Stimulated activated CD4-positive, alpha-beta T cell treated with anti-CD3 and anti-CD28 coated beads, Interleukin-4, amount 100 ng/mL, for 48 hours (primary cell): ENCODE measurements around the gene CCDC17.
"Not testable (repeated sequence)": the region's sequence is repeated elsewhere in the genome, so short reads cannot be mapped to it uniquely, and the experiment has no call there.

Source experiments
- DNase-seq, 2 donors: peaks; one replicate each; pipeline ENCODE4 v3.0.0-alpha.2; 2020; ENCODE audit warnings: low read depth in 2 of 2

The CCDC17 gene

DNA sequence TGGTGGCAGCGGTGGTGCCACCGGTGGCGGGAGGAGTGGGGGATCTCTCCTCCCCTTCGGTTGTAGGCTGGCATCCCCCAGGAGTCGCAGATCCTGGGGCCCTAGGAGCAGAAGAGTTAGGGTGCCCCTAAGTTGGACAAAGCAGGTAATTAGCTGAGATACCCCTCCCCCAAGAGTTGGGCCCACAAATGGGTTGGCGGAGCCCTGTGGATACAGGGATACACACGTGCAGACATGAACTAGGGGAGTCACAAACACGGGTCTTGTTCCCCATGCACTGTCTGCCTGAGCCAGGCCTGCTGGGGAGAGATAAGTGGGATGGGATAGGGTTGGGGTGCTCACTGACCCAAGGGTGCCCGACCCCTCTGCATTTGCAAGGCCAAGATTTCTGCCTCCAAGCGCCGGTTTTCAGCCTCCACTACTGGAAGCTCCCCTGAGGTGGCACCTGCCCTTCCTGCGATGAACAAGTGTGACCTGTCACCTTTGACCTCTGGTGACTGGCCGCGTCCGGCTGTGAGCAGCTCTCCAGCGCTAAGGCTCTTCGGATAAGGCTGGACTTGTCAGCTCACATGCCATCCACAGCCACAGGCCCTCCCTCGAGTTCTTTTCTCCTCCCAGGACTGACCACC lies 1.8 kb downstream of the CCDC17 start:
- DNase-seq, result no peak

DNA sequence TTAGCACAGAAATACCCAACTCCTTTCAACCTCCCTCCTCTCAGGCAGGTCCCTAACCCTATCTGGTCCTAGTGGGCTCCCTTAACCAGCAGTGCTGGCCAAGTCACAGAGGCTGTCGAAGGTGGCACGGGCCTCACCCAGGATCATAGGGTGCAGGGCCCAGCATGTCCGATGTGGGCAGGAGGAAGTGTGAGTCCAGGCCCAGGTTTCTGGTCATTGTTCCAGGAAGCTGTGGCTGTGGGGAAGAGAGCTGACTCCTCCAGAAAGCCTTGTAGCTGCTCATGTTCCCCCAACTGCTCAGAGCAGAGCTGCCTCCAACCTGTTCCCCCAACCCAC lies 2.4 kb downstream of the CCDC17 start:
- DNase-seq, result no peak

DNA sequence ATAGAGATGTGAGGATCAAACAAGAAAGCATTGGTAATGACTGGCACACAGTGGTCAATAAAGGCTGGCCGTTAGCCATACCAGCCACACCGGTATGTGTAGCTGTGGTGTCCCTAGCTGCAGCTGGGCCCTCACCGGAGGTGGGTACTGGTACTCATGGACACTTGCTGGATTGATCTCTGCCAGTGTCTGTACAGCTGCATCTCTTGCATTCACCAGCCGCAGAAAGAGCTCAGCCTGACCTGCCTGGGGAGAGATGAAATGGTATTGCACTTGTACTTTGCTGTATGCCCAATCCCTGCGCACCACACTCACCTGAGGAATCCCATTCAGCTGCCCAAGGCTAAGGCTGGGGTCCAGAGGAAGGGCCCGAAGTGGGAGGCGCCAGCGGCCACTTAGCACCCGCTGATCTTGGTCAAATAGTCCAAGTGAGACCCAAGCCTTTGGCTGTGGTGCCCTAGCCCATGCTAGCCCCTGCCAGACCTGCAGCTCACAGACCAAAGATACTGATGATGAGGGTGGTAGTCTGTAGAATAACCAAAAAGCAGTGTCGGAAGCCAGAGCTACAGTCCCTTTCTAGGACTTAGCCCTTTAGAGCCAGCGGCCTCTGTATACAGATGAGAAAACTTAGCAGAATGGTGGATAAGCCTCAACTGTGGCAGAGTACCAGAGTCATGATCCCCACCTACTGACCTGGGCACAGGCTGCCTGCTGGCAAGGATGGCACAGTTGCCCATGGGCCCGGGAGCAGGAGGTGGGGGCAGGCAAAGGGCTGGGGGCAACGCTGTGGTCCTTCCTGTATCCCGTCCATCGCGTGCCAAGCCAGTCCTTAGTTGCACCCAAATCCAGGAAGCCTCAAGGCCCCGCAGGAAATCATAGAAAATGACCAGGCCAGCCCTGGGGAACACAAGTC lies 3.0 kb downstream of the CCDC17 start:
- DNase-seq, result no peak

DNA sequence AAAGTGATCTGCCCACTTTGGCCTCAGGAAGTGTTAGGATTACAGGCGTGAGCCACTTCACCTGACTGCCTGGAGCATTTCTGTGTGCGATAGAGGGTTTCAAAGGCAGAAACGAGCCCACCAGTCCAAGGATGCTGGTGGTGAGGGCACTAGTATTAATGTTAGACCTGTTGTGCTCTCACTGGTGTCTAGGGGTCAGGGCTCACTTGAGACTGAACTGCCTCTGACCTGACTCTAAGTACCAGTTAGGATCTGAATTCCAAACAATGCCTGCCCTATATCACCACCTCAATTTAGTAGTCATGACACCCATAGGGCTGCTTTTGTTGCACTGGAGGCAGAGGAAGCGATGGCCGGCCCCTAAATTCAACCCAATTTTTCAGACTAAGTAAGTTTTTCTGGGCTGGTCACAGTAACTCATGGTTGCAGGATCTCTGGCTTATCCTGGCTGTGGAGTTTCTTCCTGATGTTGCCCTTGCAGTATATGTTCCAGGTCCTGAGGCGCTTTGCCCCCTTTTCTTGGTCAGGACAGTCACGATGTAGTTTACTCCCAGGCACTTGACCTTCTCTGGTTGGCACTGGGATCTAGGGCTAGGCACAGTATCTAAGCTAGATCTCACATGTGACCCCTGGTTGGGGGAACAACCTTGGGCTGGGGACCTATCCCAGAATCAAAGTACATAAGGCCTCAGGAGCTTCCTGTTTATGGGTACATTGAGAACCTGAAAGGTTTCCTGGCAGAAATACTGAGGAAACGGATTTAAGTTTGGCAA lies 4.5 kb downstream of the CCDC17 start:
- DNase-seq, result no peak

DNA sequence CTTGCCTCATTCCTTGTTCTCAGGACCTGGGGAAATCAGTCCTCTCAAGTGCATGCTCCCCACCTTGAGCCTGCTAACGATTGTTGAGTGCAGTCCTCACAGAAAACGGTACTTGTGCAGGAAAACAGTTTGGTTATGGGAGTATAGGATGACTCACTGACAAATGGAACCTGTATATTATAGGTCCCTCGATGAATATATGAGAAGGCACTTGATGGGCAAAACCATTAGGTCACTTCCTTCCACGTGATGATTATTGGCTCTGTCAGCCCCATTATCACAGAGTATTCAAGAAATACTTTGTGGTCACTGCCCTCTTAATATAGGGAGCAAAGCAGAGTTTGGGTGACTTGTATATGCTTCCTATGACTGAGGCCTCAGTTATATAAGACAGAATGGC lies 6.2 kb downstream of the CCDC17 start:
- DNase-seq, result no peak

DNA sequence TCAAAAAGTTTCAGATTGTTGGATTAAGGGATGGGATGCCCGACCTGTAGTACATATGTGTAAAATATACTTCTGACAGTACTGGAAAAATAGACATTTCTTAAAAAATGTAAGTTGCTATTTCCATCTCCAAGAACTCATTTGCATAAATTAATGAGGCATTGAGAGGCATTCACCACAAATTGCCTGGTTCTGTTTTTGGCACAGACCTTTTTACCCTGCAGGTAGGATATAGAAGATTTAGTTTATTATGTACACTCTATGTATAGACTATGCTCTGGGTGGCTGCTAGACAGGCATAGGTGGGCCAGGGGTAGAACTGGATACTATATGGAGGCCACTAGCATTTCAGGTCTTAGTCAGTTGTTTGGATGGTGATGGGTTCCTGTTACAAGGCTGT lies 8.0 kb downstream of the CCDC17 start:
- DNase-seq, result no peak

DNA sequence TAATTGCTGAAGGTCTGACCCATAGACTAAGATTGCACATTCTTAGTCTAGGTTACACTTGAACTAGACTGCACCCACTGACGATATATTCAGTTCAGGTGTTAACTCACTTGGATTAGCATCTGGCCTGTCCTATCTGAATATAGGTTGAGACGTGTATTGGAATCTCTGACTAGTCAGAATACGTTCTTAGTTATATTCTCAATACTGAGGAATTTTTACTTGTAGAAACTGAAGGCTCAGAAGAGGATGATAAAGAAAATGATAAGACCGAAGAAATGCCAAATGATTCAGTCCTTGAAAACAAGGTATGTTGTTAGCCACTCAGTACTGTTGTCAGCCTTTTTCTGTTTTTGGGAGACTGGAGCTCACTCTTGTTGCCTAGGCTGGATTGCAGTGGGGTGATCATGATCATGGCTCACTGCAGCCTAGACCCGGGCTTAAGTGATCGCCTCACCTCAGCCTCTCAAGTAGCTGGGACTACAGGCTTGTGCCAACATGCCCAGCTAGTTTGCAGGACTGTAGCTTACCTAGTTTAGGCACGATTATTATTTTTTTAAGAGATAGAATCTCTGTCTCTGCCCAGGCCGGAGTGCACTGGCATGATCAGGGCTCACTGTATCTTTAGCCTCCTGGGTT lies 10.8 kb downstream of the CCDC17 start:
- no peak for DNase-seq

DNA sequence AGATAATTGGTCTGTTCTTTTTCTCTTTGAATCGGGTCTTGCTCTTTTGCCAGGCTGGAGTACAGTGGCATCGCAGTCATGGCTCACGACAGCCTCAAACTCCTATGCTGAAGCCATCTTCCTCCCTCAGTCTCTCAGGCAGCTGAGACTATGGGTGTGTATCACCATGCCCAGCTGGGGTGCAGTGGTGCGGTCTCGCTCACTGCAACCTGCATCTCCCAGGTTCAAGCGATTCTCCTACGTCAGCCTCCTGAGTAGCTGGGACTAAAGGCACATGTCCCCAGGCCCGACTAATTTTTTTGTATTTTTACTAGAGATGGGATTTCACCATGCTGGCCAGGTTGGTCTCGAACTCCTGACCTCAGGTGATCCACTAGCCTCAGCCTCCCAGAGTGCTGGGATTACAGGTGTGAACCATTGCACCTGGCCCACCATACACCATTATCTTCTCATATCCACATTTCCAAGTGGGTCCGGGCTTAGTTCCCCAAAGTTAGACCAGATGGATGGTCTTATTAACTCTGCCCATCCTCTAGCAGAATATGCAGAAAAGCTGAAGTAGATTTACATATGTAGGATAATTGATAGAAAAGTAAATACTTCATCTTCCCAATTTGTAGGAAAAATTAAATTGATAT lies 13.1 kb downstream of the CCDC17 start:
- DNase-seq, result no peak

DNA sequence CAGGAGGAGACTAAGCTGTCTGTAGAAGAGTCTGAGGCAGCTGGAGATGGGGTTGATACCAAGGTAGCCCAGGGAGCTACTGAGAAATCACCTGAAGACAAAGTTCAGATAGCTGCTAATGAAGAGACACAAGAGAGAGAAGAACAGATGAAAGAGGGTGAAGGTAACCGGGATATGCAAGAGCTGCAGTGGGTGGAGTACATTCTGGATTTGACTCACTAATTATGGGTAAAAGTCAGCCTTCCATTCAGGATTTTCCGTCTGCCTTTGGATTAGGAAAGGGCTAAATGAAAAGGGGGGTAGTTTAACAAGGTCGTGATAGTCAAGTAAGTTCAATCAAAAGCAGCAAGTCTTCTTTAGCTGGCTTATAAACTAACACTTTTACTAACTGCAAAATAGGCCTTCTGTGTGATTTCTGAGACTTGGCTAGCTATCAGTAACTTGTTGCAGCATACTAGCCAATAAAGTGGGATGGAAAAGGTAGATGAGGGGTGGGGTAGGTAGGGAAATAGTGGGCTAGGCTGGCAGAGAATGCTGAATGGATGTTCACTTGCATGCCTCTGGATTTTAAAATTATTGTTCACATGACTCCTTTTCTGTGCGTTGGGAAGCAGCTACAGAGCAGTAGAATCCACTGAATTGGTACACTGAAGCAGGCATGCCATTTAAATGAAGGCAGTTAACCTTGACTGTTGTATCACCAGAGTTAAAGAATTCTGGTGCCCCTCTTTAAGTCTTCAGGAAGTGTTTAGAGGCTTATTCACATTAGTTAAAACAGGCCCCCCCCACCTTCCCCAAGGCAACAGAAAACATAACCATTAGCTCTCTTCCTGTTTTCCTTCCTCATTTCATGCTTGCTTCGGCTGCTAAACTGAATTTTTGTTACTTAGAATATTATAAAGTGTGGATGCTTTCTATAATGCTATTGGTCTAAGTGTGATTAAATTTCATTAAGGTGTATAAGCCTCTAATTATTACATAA lies 15.4 kb downstream of the CCDC17 start:
- DNase-seq, result no peak

DNA sequence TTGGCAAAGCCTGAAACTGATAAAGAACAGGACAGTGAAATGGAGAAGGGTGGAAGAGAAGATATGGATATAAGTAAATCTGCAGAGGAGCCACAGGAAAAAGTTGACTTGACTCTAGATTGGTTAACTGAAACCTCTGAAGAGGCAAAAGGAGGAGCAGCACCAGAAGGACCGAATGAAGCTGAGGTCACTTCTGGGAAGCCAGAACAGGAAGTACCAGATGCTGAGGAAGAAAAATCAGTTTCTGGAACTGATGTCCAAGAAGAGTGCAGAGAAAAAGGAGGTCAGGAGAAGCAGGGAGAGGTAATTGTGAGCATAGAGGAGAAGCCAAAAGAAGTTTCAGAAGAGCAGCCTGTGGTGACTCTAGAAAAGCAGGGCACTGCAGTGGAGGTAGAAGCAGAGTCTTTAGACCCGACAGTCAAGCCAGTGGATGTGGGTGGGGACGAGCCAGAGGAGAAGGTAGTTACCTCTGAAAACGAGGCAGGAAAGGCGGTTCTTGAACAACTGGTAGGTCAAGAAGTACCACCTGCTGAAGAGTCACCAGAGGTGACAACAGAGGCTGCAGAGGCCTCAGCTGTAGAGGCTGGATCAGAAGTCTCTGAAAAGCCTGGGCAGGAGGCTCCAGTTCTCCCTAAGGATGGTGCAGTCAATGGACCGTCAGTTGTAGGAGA lies 16.3 kb downstream of the CCDC17 start:
- DNase-seq, result no peak

DNA sequence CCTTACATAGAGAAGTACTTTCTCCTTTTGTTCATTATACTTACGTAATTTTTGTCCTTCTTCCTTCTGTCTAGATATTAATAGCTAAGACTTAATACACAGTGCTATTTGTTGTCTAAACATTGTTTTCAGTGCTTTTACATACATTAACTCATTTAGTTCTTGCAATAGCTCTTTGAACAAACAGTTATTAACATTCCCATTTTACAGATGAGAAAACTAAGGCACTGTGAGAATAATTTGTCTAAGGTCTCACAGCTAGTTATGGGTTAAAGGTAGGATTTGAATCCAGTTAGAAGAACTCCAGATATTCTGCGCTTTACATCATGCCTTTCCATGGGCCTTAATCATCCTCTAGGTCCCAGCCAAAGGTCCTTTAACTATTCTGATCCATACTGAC lies 19.6 kb downstream of the CCDC17 start:
- no peak for DNase-seq

DNA sequence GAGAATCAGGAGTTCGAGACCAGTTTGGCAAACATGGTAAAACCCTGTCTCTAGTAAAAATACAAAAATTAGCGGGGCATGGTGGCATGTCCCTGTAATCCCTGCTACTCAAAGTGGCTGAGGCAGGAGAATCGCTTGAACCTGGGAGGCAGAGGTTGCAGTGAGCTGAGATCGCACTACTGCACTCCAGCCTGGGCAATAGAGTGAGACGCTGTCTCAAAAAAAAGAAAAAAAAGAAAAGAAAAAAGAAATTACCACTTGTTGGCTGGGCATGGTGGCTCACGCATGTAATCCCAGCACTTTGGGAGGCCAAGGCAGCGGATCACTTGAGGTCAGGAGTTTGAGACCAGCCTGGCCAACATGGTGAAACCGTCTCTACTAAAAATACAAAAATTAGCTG lies 27.1 kb downstream of the CCDC17 start:
- DNase-seq, result not testable (repeated sequence)

DNA sequence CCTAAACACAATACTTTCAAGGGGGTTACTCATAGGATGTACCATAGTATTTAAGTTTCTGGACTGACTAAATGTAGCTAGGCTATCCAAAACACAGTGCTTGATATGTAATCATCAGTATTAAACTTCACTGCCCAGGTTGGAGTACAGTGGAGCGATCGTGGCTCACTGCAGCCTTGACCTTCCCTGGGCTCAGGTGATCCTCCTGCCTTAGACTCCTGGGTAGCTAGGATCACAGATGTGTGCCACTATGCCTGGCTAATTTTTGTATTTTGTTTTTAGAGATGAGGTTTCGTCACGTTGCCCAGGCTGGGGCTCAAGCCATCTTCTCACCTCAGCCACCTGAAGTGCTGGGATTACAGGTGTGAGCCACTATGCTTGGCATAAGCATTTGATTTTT lies 29.4 kb downstream of the CCDC17 start:
- DNase-seq, result no peak

DNA sequence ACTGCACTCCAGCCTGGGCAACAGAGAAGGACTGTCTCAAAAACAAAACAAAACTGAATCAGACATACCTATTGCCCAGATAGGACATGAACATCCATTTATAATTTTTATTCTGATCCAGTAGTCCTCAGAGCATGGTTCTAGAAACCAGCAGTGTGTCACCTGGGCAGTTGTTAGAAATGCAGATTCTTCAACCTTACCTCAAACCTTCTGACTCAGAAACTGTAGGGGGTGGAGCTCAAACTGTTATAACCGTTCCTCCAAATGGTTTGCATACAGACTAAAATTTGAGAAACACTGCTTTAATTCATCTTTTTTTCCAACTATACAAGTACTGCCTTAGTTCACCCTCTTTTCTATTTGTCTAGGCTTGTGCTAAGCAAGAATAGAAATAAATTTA lies 34.0 kb downstream of the CCDC17 start:
- no peak for DNase-seq

DNA sequence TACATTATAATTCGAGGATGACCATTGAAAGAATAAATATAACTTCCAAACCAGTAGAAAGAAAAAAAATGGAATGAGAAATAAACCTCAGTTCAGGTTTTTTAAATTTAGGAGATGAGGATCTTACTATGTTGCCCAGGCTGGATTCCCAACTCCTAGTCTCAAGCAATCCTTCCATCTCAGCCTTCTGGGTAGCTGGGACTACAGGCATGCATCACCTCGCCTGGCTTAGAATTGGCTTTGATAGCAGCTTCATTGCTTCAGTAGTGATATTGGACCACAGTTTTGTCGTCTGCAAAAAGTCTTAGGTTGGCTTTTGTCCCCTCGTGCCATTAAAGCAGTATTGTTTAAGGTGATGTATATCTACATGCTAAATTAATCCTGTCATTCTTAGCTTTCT lies 37.1 kb downstream of the CCDC17 start:
- DNase-seq, result no peak

DNA sequence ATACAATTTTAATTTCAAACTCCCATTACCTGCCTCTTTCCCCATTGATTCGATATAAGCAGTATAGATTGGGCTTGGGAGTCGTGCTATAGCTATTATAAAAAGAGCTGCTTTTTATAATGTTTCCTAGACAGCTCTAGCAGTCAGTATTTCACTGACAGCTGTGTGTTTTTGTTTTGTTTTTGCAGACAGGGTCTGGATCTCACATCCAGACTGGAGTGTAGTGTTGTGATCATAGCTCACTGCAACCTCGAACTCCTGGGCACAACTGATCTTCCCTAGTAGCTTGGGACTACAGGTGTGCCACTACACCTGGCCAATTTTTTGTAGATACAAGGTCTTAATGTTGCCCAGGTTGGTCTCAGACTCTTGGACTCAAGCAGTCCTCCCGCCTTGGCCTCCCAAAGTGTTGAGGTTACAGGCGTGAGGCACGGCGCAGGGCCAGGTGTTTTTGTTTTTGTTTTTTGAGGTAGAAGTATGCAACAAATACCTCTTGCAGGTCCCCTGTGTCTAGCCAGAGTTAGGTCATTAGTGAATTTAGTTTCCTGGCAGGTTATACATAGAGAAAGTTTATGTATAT lies 38.3 kb downstream of the CCDC17 start:
- DNase-seq, result no peak

DNA sequence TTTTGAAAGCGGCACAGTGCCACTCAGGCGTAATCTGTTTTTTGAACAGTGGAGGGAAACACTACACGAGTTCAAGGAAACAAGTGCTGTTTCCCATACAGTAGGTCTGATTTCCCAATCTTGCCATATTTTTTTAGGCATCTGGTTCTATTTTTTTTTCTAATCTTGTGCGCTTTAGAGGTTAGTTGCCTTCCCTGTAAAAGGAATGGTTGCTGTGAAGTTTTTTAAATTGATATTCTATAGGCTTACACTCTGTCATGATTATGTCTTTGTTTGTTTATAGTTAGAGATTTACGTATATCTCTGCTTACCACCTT lies 38.8 kb downstream of the CCDC17 start:
- no peak for DNase-seq

DNA sequence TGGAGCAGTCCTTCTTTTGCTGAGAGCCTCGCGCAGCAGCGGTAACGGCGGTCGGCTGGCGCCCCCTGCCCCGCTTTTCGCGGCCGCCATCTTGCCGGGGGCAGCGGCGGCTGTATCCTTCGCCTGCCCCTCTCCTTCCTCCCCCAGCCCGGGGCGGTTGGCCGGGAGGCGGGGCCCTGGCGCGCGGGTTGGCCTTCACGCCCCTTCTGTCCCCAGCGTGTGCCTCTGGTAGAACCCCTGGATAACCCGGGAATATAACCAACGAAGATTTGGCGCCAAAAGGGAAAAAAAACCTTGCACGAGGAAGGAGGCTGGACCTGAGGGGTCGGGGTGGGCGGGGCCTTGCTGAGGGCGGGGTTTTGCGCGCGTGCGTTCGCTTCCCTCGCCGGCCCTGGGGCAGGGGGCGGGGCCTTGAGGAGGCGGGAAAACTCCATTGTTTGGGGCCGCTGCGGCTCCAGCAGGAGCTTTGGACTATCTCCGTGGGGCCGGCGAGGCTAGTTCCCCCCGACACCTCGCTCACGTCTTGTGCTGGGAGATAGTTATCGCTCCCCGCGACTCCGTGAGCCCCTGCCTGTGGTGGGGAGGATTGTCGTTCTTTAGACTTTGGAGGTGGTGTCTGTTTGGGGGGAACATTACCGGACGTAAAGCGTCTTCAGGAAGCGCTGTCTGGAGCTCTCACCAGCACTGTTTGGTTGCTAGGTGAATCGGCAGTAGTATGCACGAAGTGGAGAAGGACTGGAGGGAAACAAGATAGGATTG lies 39.3 kb downstream of the CCDC17 start:
- DNase-seq, result peak; percentile 85 to 87
